Upper lobe of left lung (tissue), 6 donors: Measurements from ENCODE around the gene IST1. TPM values are rescaled to one million over a fixed set of nuclear protein-coding genes. Genes with fewer than 3 reads are reported as not detected.

Experiments
- ATAC-seq, 2 donors: fragments of 200-7000 bp; cut with Tn5 transposase; one replicate each; pipeline ENCODE4 v1.9.1; 2022; ENCODE audit warnings: mild to moderate bottlenecking in 2 of 2, moderate library complexity in 2 of 2; ENCODE audit not compliant: low FRiP score in 2 of 2
- DNase-seq, 2 donors: peaks; one replicate each; pipeline ENCODE4 v3.0.0-alpha.2; 2019 to 2020
- H3K27ac ChIP-seq, 4 donors: fragments of 200-600 bp; sonication (generic); one replicate each; pipeline ENCODE4 v1.5.1; 2016 to 2019
- H3K27me3 ChIP-seq, 4 donors: fragments of 200-600 bp; sonication (generic); one replicate each; pipeline ENCODE4 v1.5.1; 2017 to 2019
- H3K36me3 ChIP-seq, 4 donors: fragments of 200-600 bp; sonication (generic); one replicate each; pipeline ENCODE4 v1.5.1; 2016 to 2019
- H3K4me1 ChIP-seq, 4 donors: fragments of 200-600 bp; sonication (generic); one replicate each; pipeline ENCODE4 v1.5.1; 2018 to 2019
- H3K4me3 ChIP-seq, 4 donors: fragments of 200-600 bp; sonication (generic); one replicate each; pipeline ENCODE4 v1.5.1; 2017 to 2019; ENCODE audit warnings: mild to moderate bottlenecking in 2 of 4, moderate library complexity in 1 of 4
- H3K9me3 ChIP-seq, 4 donors: fragments of 200-600 bp; sonication (generic); one replicate each; pipeline ENCODE4 v1.5.1; 2018 to 2019
- CTCF ChIP-seq, 6 experiments: fragments of 450-650 bp in 4 of 6; fragments of 200-600 bp in 2 of 6; sonication (generic) in 2 of 6; IDR thresholded peaks; one replicate each; pipeline ENCODE4 v1.5.1; 2016 to 2019; ENCODE audit warnings: antibody characterized with exemption in 6 of 6
- EP300 ChIP-seq, 4 donors: sonication (generic); formaldehyde crosslinking; IDR thresholded peaks; one replicate each; pipeline ENCODE4 v1.5.1; 2017; ENCODE audit warnings: antibody characterized with exemption in 4 of 4, control low read depth in 2 of 4
- POLR2A ChIP-seq, 4 donors: fragments of 450-650 bp; IDR thresholded peaks; one replicate each; pipeline ENCODE4 v1.5.1; 2016 to 2017; ENCODE audit warnings: antibody characterized with exemption in 4 of 4, mild to moderate bottlenecking in 2 of 4
- POLR2AphosphoS5 ChIP-seq, 2 donors: sonication (generic); formaldehyde crosslinking; IDR thresholded peaks; one replicate each; pipeline ENCODE4 v1.5.1; 2017; ENCODE audit warnings: antibody characterized with exemption in 2 of 2
- WGBS, 2 donors: methylation state at CpG; one replicate each; pipeline ENCODE4 v1.1.5; 2017 to 2018; 5-methylcytosine and 5-hydroxymethylcytosine counted together
- total RNA-seq, 6 donors: library from RNA; depleted of rRNA in 4 of 6; stranded (reverse); fragments of >200 nt in 4 of 6; gene quantifications; one replicate each; pipeline versions ENCODE4 v1.1.0 to v1.2.1, GENCODE V29; 2016 to 2021
- donor health status: DM: no; HTN: no; CAD: no; lungs with moderate emphysema.
- donor health status: DM: no; HTN: yes; CAD: no; lungs with severe emphysema.

The IST1 gene
- 100 to 1,000 TPM; 164 to 224 (median 176) TPM for total RNA-seq

- Histone ChIP-seq H3K36me3 (no peaks in the 10 kb centered on the region), H3K9me3 (no peaks in the 10 kb centered on the region), H3K27ac (peak within 1 kb of the TSS; percentile 93 to 97 (median 94)), H3K4me3 (peak within 1 kb of the TSS; percentile 67 to 90 (median 78)), H3K4me1 (peaks cover 31 to 44% (median 40%) of the 10 kb centered on the region in 4 donors), H3K27me3 (no peaks in the 10 kb centered on the region)
- TF ChIP-seq EP300 (IDR thresholded peaks at IDR 0.05), result peak in 2 of 4 donors; percentile 19 to 30
- peak; percentile 93 to 96 for TF ChIP-seq POLR2AphosphoS5 (IDR thresholded peaks at IDR 0.05)
- peak in 3 of 4 donors; percentile 86 to 97 (median 90) for TF ChIP-seq POLR2A (IDR thresholded peaks at IDR 0.05)
- TF ChIP-seq CTCF (IDR thresholded peaks at IDR 0.05), result peak in 1 of 6 experiments; percentile 4
- DNase-seq (peak; percentile 98), ATAC-seq (peak; percentile 98 to 99)
- WGBS, 2 donors, result 0 to 1% methylated on average over 30 to 54 of the region's 67 CpGs
Observed at GRCh38 chr16:71894921-71895678, at the start of gene IST1. IST1 (plus strand) TSS chr16:71895531; CDS start chr16:71915641, 20,110 bp downstream.

GRCh38 chr16:71845639-71846430 lies 49.5 kb upstream of the IST1 start, which contains the start of gene ATXN1L:
ATXN1L (plus strand) TSS chr16:71845976; CDS start chr16:71849741, 3,765 bp downstream.
- Histone ChIP-seq H3K4me1 (peaks cover 12 to 20% (median 15%) of the 10 kb centered on the region in 4 donors), H3K36me3 (peaks cover 10 to 31% (median 25%) of the 10 kb centered on the region in 4 donors), H3K9me3 (no peaks in the 10 kb centered on the region), H3K4me3 (peak within 1 kb of the TSS; percentile 83 to 100 (median 97)), H3K27ac (peak within 1 kb of the TSS; percentile 88 to 94 (median 92)), H3K27me3 (no peaks in the 10 kb centered on the region)
- peak; percentile 98 to 99 for ATAC-seq
- DNase-seq, result peak; percentile 90 to 99
- TF ChIP-seq POLR2AphosphoS5 (IDR thresholded peaks at IDR 0.05) (peak; percentile 96 to 97), POLR2A (IDR thresholded peaks at IDR 0.05) (peak; percentile 24 to 93 (median 88)), EP300 (IDR thresholded peaks at IDR 0.05) (peak in 1 of 4 donors; percentile 80), CTCF (IDR thresholded peaks at IDR 0.05) (peak in 5 of 6 experiments; percentile 9 to 39 (median 34))
- WGBS, 2 donors, result 0 to 2% methylated on average over 7 to 10 of the region's 62 CpGs

GRCh38 chr16:71846431-71846830 lies 48.9 kb upstream of the IST1 start:
- H3K4me1 ChIP-seq, result peaks cover 12 to 20% (median 15%) of the 10 kb centered on the region in 4 donors
- no peak for TF ChIP-seq POLR2AphosphoS5 (IDR thresholded peaks at IDR 0.05)
- H3K27me3 ChIP-seq, result no peaks in the 10 kb centered on the region
- peak overlapping the region; percentile 88 to 94 (median 92) for H3K27ac ChIP-seq
- H3K9me3 ChIP-seq, result no peaks in the 10 kb centered on the region
- ATAC-seq, result no peak
- H3K4me3 ChIP-seq, result peak overlapping the region; percentile 83 to 100 (median 97)
- no peak for DNase-seq
- H3K36me3 ChIP-seq, result peaks cover 13 to 37% (median 31%) of the 10 kb centered on the region in 4 donors
- WGBS, 2 donors, result 0% methylated on average over 9 to 20 of the region's 20 CpGs

- 59 to 67% methylated on average over 3 of the region's 3 CpGs for WGBS, 2 donors
- TF ChIP-seq POLR2AphosphoS5 (IDR thresholded peaks at IDR 0.05) (no peak), POLR2A (IDR thresholded peaks at IDR 0.05) (no peak), EP300 (IDR thresholded peaks at IDR 0.05) (no peak), CTCF (IDR thresholded peaks at IDR 0.05) (no peak)
- Histone ChIP-seq H3K4me1 (peaks cover 12 to 20% (median 15%) of the 10 kb centered on the region in 4 donors), H3K27ac (peak overlapping the region in 2 of 4 donors; percentile 88 to 93), H3K36me3 (peaks cover 13 to 43% (median 37%) of the 10 kb centered on the region in 4 donors), H3K27me3 (no peaks in the 10 kb centered on the region), H3K4me3 (peak overlapping the region in 3 of 4 donors; percentile 83 to 100 (median 95)), H3K9me3 (no peaks in the 10 kb centered on the region)
- ATAC-seq, result no peak
- no peak for DNase-seq
Observed at GRCh38 chr16:71847096-71847495, 48.2 kb upstream of the IST1 start.

GRCh38 chr16:71848622-71849021 lies 46.7 kb upstream of the IST1 start:
- H3K27ac ChIP-seq, result no peak overlapping the region
- H3K4me3 ChIP-seq, result no peak overlapping the region
- no peak for ATAC-seq
- no peaks in the 10 kb centered on the region for H3K27me3 ChIP-seq
- TF ChIP-seq POLR2AphosphoS5 (IDR thresholded peaks at IDR 0.05), result no peak
- TF ChIP-seq CTCF (IDR thresholded peaks at IDR 0.05), result no peak
- no peak for TF ChIP-seq EP300 (IDR thresholded peaks at IDR 0.05)
- TF ChIP-seq POLR2A (IDR thresholded peaks at IDR 0.05), result no peak
- WGBS, 2 donors, result 86 to 93% methylated on average over 6 of the region's 6 CpGs
- no peak for DNase-seq
- peaks cover 12 to 22% (median 17%) of the 10 kb centered on the region in 4 donors for H3K4me1 ChIP-seq
- peaks cover 13 to 57% (median 44%) of the 10 kb centered on the region in 4 donors for H3K36me3 ChIP-seq
- H3K9me3 ChIP-seq, result no peaks in the 10 kb centered on the region
